Stimulated activated CD8-positive, alpha-beta memory T cell treated with anti-CD3 and anti-CD28 coated beads, Interleukin-12 subunit alpha, Interleukin-12 subunit beta, amount 100 ng/mL, for 24 hours (primary cell): ENCODE measurements around the gene ARL15.

Experiments used
- DNase-seq: peaks from one replicate; pipeline ENCODE4 v3.0.0-alpha.2; 2020; ENCODE audit errors: extremely low read depth

The ARL15 gene

GRCh38 chr5:54315736-54316528, 5.6 kb upstream of the ARL15 start:
- no peak for DNase-seq

GRCh38 chr5:54313311-54314270, 3.2 kb upstream of the ARL15 start:
- no peak for DNase-seq

- no peak for DNase-seq
Measured at GRCh38 chr5:54312499-54312898, 2.1 kb upstream of the ARL15 start.

GRCh38 chr5:54311176-54311677, 854 bp upstream of the ARL15 start:
- DNase-seq: no peak

DNA sequence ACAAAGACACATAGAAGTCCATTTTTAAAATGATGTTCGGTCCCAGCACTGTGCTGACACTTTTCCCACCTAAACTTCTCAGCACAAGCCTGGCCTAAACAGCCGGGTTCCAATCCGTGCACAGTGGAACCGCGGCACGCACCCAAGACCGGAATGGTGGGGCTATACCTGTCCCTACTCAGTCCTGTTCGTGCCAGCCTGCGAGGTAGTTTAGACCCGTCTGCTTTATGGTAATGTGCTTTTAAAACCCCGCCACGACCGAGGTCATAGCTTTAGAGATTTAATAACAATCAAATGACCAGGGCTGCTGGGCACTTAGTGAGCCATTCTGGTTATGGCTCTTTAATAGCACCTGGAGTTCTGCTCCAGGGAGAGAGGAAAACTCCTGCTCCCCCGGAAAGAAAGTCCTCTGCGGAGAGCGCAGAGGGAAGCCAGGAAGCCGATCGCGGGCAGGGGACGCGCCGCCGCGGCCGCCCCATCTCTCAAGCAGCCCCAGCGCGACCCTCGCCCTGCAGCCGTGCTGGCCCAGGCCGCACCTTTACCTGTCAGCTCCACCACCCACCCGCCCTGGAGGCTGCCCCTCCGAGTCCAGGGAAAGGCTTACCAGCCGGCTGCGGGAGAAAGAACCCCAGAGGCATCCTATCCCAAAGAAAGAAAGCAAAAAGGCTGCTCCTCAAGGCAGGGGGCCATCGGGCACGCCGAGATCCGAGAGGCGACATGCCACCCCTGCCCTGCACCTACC, 511 bp downstream of the ARL15 start:
- DNase-seq: no peak

- DNase-seq: no peak
Measured at GRCh38 chr5:54309276-54309675, 1.1 kb downstream of the ARL15 start.

DNA sequence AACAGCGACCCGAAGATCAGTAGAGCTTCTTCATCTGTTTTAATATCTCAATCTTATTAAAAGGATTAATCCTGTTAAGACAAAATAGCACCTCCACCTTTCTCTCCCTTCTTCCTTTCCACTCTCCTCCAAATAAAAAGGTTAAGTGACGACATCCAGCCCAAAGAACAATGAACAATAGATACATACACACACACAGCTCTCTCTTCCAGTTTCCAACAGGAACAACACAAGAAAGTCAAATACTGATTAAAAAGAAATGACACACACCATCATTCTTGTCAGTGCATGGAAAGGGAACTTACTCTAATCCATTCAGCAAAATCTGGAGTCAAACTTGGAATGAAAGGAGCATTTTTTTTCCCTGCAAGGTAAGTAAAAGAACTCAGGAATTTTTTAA, 2.8 kb downstream of the ARL15 start:
- DNase-seq: no peak

- no peak for DNase-seq
Measured at GRCh38 chr5:54306893-54307292, 3.5 kb downstream of the ARL15 start.

GRCh38 chr5:54305737-54306136, 4.6 kb downstream of the ARL15 start:
- no peak for DNase-seq

GRCh38 chr5:54304040-54304439, 6.3 kb downstream of the ARL15 start:
- DNase-seq: no peak

- DNase-seq: no peak
Measured at GRCh38 chr5:54302267-54302687, 8.1 kb downstream of the ARL15 start.

DNA sequence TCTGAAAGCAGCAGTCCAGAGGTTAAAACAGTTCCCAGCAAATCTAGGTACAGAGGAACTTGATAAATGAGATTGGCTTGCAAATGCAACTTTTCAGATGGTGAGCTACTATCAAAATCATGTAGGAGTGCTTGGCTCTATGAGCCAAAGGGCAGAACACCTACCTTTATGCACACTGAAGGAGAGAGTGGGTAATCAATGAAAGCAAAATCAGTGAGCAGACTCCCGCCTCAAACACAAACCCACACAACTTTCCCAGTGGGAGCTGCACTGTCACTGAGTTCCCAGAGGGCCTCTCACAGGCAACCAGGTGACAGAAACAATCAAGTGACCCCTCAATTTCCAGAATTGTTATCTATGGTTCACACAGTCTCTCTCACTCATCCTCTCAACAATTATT, 8.5 kb downstream of the ARL15 start:
- no peak for DNase-seq

DNA sequence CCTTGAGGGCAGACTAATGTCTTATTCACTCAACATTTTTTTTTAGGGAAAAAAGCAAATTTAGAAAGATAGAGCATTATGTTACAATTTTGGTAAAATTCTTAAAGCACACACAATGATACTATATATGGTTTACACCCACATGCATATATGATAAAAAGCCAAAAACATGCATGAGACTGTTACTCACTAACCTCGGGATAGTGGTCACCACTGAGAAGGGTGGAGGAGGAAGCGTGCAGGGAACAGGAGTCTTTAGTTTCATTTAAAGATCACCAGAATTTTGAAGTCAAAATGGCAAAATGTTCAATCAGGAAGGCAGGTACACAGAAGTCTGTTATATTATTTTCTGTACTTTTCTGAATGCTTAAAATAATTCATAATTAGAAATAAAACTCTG, 9.2 kb downstream of the ARL15 start:
- no peak for DNase-seq

DNA sequence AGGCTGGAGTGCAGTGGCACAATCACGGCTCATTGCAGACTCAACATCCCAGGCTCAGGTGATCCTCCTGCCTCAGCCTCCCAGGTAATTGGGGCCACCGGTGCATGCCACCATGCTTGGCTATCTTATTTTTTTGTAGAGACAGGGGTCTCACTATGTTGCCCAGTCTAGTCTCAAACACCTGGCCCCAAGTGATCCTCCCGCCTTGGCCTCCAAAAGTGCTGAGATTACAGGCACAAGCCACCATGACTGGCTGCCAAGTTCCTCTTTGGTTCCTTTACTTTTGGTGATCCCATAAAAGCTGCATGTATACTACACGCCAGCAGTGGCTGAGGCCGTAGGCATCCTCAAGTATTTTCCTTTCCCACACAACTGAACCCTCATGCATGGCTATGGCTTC, 11.4 kb downstream of the ARL15 start:
- DNase-seq: no peak

- DNase-seq: no peak
Measured at GRCh38 chr5:54296386-54296785, 14.0 kb downstream of the ARL15 start.

- DNase-seq: no peak
Measured at GRCh38 chr5:54295651-54296276, 14.6 kb downstream of the ARL15 start.

DNA sequence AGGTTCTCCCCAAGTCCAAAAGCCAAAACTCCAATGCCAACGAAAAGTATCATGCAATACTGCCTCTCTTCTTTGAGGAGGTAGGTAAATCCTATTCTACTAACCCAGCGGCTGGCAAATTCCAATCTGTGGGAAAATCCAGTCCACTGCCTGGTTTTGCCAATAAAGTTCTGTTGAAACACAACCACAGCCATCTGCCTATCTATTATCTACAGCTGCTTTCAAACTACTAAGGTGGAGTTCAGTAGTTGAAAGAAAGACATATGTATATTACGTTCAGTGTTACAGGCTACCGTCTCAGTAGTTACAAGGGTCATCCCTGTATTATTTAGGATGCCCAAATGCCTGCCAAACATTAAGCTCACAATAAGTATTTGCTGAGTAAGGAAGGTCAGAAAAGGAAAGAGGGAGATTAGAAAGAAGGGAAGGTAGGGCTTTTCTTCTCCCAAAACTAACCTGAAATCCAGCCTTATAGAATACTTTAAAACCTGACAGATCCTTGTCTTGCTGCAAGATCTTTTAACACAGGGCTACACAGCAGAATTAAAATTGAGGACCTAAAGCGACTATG, 16.2 kb downstream of the ARL15 start:
- DNase-seq: no peak

GRCh38 chr5:54292866-54293265, 17.5 kb downstream of the ARL15 start:
- DNase-seq: no peak

- DNase-seq: no peak
Measured at GRCh38 chr5:54291498-54291897, 18.9 kb downstream of the ARL15 start.

DNA sequence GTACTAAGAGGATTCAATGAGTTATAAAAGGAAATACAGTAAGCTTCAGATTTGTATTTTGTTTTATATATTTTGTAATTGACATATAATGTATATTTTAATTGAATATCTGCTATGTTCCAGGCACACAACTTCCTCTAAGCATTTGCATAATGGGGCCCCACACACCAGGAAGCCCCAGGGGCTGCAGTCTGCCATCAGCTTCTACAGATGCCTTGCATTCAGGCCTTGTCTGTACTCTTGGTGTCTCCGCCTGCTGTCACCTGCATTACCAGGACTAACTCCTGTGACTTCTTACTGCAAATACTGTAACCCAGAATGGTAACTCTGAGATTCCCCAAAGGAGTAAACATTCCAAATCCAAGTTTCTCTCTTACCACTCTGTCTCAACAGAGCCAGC, 20.6 kb downstream of the ARL15 start:
- no peak for DNase-seq

DNA sequence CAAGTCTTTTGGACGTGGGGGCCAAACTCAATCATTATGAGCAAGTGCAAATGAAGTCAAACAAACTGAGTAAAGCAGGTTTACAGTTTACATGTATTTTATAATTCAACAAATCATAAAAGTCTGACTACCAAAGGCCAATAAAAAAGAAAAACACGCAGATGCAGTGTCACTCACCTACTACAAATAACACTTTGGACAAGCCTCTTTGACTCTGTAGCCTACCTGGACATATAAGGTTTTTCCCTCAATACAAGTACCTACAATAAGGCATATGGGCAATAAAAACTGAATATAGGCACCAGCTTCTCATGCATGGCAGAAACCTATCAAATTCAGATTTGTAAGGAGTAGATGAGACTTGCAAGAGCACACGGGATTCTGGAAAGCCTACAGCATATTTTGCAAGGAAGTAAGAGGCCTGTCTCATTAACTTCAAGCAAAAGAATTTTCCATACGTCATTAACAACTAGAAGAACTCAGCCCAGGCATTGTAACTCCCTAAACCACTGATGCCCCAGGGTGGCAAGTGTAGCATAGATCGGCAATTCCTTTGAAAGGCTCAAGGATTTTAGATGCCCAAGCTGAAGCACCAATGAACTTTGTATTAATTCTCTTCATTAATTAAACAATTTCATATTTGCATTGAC, 21.7 kb downstream of the ARL15 start:
- DNase-seq: no peak
